ENCODE data around the gene PDZD2.

DNA sequence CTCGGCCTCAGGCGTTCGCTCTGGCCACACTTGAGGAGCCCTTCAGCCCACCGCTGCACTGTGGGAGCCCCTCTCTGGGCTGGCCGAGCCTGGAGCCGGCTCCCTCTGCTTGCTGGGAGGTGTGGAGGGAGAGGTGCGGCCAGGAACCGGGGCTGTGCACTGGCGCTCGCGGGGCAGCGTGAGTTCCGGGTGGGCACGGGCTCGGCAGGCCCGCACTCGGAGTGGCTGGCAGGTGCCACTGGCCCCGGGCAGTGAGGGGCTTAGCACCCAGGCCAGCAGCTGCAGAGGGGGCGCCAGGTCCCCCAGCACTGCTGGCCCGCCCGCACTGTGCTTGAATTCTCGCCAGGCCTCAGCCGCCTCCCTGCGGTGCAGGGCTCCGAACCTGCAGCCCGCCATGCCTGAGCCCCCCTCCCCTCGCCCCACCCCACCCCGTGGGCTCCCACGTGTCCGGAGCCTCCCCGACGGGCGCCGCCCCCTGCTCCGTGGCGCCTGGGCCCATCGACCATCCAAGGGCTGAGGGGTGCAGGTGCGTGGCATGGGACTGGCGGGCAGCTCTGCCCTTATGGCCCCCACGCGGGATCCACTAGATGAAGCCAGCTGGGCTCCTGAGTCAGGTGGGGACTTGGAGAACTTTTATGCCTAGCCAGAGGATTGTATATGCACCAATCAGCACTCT is 138.2 kb downstream of the PDZD2 start:
- no peak for TF ChIP-seq POLR2A (IDR thresholded peaks at IDR 0.05)
- TF ChIP-seq, protein P1, sequence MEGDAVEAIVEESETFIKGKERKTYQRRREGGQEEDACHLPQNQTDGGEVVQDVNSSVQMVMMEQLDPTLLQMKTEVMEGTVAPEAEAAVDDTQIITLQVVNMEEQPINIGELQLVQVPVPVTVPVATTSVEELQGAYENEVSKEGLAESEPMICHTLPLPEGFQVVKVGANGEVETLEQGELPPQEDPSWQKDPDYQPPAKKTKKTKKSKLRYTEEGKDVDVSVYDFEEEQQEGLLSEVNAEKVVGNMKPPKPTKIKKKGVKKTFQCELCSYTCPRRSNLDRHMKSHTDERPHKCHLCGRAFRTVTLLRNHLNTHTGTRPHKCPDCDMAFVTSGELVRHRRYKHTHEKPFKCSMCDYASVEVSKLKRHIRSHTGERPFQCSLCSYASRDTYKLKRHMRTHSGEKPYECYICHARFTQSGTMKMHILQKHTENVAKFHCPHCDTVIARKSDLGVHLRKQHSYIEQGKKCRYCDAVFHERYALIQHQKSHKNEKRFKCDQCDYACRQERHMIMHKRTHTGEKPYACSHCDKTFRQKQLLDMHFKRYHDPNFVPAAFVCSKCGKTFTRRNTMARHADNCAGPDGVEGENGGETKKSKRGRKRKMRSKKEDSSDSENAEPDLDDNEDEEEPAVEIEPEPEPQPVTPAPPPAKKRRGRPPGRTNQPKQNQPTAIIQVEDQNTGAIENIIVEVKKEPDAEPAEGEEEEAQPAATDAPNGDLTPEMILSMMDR (IDR thresholded peaks at IDR 0.05) = no peak
